ENCODE results near the gene INSIG1. TPM values are rescaled to one million over a fixed set of nuclear protein-coding genes. Genes with fewer than 3 reads are reported as not detected.

INSIG1 gene
- total and polyA plus RNA-seq, 12 donors: 5.9 to 16.3 (median 12.1) TPM

- no peak for TF ChIP-seq CTCF (IDR thresholded peaks at IDR 0.05)
- ATAC-seq (no peak), DNase-seq (no peak)
- peaks cover 0 to 8% (median 0%) of the 10 kb centered on the region in 11 donors for H3K9me3 ChIP-seq
- no peaks in the 10 kb centered on the region for H3K36me3 ChIP-seq
- H3K4me3 ChIP-seq: no peak overlapping the region
- 44 to 57% methylated on average over 9 of the region's 9 CpGs for WGBS, 2 donors
- H3K27ac ChIP-seq: no peak overlapping the region
- intact Hi-C loops (cut with DNase I): no loop called here
- peaks cover 0 to 29% (median 10%) of the 10 kb centered on the region in 7 donors for H3K27me3 ChIP-seq
- H3K4me1 ChIP-seq: no peaks in the 10 kb centered on the region
These were observed 28.7 kb downstream of the INSIG1 start for GRCh38 chr7:155326385-155326784.

- DNase-seq (no peak), ATAC-seq (no peak)
- no peak for TF ChIP-seq CTCF (IDR thresholded peaks at IDR 0.05)
- intact Hi-C loops (cut with DNase I): no loop called here
- H3K27ac ChIP-seq: no peak overlapping the region
- H3K4me1 ChIP-seq: no peaks in the 10 kb centered on the region
- no peak overlapping the region for H3K4me3 ChIP-seq
- peaks cover 0 to 22% (median 10%) of the 10 kb centered on the region in 7 donors for H3K27me3 ChIP-seq
- 81% methylated on average over 13 of the region's 13 CpGs for WGBS, 2 donors
- H3K36me3 ChIP-seq: no peaks in the 10 kb centered on the region
- peaks cover 0 to 8% (median 0%) of the 10 kb centered on the region in 11 donors for H3K9me3 ChIP-seq
These were observed 30.1 kb downstream of the INSIG1 start for GRCh38 chr7:155327590-155328320.

- ATAC-seq (no peak), DNase-seq (no peak)
- intact Hi-C loops (cut with DNase I): no loop called here
- no peaks in the 10 kb centered on the region for H3K9me3 ChIP-seq
- no peak for TF ChIP-seq CTCF (IDR thresholded peaks at IDR 0.05)
- H3K27ac ChIP-seq: no peak overlapping the region
- H3K27me3 ChIP-seq: peaks cover 0 to 22% (median 10%) of the 10 kb centered on the region in 7 donors
- WGBS, 2 donors: no CpG with 5 or more reads among the region's 5 CpGs
- no peak overlapping the region for H3K4me3 ChIP-seq
- H3K36me3 ChIP-seq: no peaks in the 10 kb centered on the region
- H3K4me1 ChIP-seq: no peaks in the 10 kb centered on the region
These were observed 31.5 kb downstream of the INSIG1 start for GRCh38 chr7:155329225-155329624.

GRCh38 chr7:155331396-155331795, 33.7 kb downstream of the INSIG1 start:
- 63 to 66% methylated on average over 4 of the region's 4 CpGs for WGBS, 2 donors
- intact Hi-C loops (cut with DNase I): no loop called here
- no peak for ATAC-seq

More at GRCh38 chr7:155331396-155331795, 33.7 kb downstream of the INSIG1 start:
- no peaks in the 10 kb centered on the region for H3K9me3 ChIP-seq
- no peak overlapping the region for H3K4me3 ChIP-seq
- TF ChIP-seq CTCF (IDR thresholded peaks at IDR 0.05): no peak
- H3K27ac ChIP-seq: no peak overlapping the region
- no peak for DNase-seq
- no peaks in the 10 kb centered on the region for H3K4me1 ChIP-seq
- peaks cover 0 to 20% (median 9%) of the 10 kb centered on the region in 7 donors for H3K27me3 ChIP-seq
- no peaks in the 10 kb centered on the region for H3K36me3 ChIP-seq
